Smooth muscle cell (in vitro differentiated cells): ENCODE data around the gene GMCL2. TPM values are rescaled to one million over a fixed set of nuclear protein-coding genes. Genes with fewer than 3 reads are reported as not detected.

ENCODE experiments used
- DNase-seq: peaks from one replicate; lab custom pipeline; 2025; ENCODE audit not compliant: unreplicated experiment; lab: John Stamatoyannopoulos, UW
- H2AFZ ChIP-seq: fragments of 200-600 bp; sonication (generic); 2 replicates; pipeline ENCODE4 v1.6.0; 2016; ENCODE audit warnings: antibody characterized with exemption, low read depth, mild to moderate bottlenecking
- H3F3A ChIP-seq: fragments of 200-600 bp; sonication (generic); 2 replicates; pipeline ENCODE4 v1.6.0; 2017; ENCODE audit warnings: antibody characterized with exemption, low read depth
- H3K27ac ChIP-seq: fragments of 200-600 bp; sonication (generic); 2 replicates; pipeline ENCODE4 v1.5.1; 2016; ENCODE audit warnings: low read depth, mild to moderate bottlenecking
- H3K27me3 ChIP-seq: fragments of 200-600 bp; sonication (generic); 2 replicates; pipeline ENCODE4 v1.6.1; 2016; ENCODE audit warnings: low read depth, mild to moderate bottlenecking
- H3K36me3 ChIP-seq: fragments of 200-600 bp; sonication (generic); 2 replicates; pipeline ENCODE4 v1.5.1; 2016; ENCODE audit warnings: low read depth
- H3K4me1 ChIP-seq: fragments of 200-600 bp; sonication (generic); 2 replicates; pipeline ENCODE4 v1.5.1; 2016; ENCODE audit warnings: low read depth
- H3K4me2 ChIP-seq: fragments of 200-600 bp; sonication (generic); 2 replicates; pipeline ENCODE4 v1.6.0; 2016; ENCODE audit warnings: mild to moderate bottlenecking
- H3K4me3 ChIP-seq: fragments of 200-600 bp; sonication (generic); 2 replicates; pipeline ENCODE4 v1.5.1; 2016; ENCODE audit warnings: mild to moderate bottlenecking
- H3K79me2 ChIP-seq: fragments of 200-600 bp; sonication (generic); 2 replicates; pipeline ENCODE4 v1.6.0; 2016; ENCODE audit warnings: low read depth, mild to moderate bottlenecking
- H3K9ac ChIP-seq: fragments of 200-600 bp; sonication (generic); 2 replicates; pipeline ENCODE4 v1.6.0; 2016; ENCODE audit warnings: low read depth
- H3K9me3 ChIP-seq: fragments of 200-600 bp; sonication (generic); replicated peaks from 2 replicates; pipeline ENCODE4 v1.5.1; 2016; ENCODE audit warnings: low read depth
- H4K20me1 ChIP-seq: fragments of 200-600 bp; sonication (generic); 2 replicates; pipeline ENCODE4 v1.6.0; 2016; ENCODE audit warnings: low read depth
- CTCF ChIP-seq: fragments of 200-600 bp; sonication (generic); IDR thresholded peaks from 2 replicates; pipeline ENCODE4 v1.5.1; 2017; ENCODE audit warnings: borderline replicate concordance, mild to moderate bottlenecking, antibody characterized with exemption; ENCODE audit not compliant: insufficient read depth, poor library complexity, severe bottlenecking
- WGBS: methylation state at CpG from one replicate; pipeline ENCODE4 v1.1.7; 2016; ENCODE audit warnings: low lambda C conversion rate; 5-methylcytosine and 5-hydroxymethylcytosine counted together
- polyA plus RNA-seq: library from polyadenylated mRNA; unstranded; fragments of >200 nt; fragmentation: Nextera tagmentation; extraction: Ambion mirVana; gene quantifications from 2 replicates; pipeline ENCODE4 v1.2.1, GENCODE V29; 2016
- total RNA-seq: library from RNA; depleted of rRNA; stranded (reverse); fragments of >200 nt; gene quantifications from 2 replicates; pipeline ENCODE4 v1.2.3, GENCODE V29; 2014

GMCL2 gene
- total and polyA plus RNA-seq, 2 experiments from 2014 or later, result 0.22 TPM; not detected in 1

- no peak overlapping the region for H2AFZ ChIP-seq
- H3K27me3 ChIP-seq, result no peaks in the 10 kb centered on the region
- no peaks in the 10 kb centered on the region for H3K4me1 ChIP-seq
- H3K27ac ChIP-seq, result no peak overlapping the region
- no peaks in the 10 kb centered on the region for H3K9me3 ChIP-seq
- 95% methylated on average over 5 of the region's 5 CpGs for WGBS
- H3K4me3 ChIP-seq, result no peak overlapping the region
- H3K4me2 ChIP-seq, result no peak overlapping the region
- DNase-seq, result no peak
- no peaks in the 10 kb centered on the region for H3K79me2 ChIP-seq
- TF ChIP-seq CTCF, result no peak
- peaks cover 6% of the 10 kb centered on the region for H3F3A ChIP-seq
- H3K9ac ChIP-seq, result no peak overlapping the region
- peaks cover 24% of the 10 kb centered on the region for H4K20me1 ChIP-seq
- H3K36me3 ChIP-seq, result no peaks in the 10 kb centered on the region
These were observed 36.1 kb upstream of the GMCL2 start for GRCh38 chr5:178223196-178223773.

- Histone ChIP-seq H3K4me1 (no peaks in the 10 kb centered on the region), H3F3A (peaks cover 8% of the 10 kb centered on the region), H4K20me1 (peaks cover 26% of the 10 kb centered on the region), H3K27me3 (no peaks in the 10 kb centered on the region), H3K27ac (no peak overlapping the region), H3K9me3 (no peaks in the 10 kb centered on the region), H3K9ac (no peak overlapping the region), H3K4me3 (no peak overlapping the region), H3K36me3 (no peaks in the 10 kb centered on the region), H3K79me2 (no peaks in the 10 kb centered on the region), H2AFZ (no peak overlapping the region), H3K4me2 (no peak overlapping the region)
- WGBS, result 97% methylated on average over 15 of the region's 15 CpGs
- DNase-seq, result no peak
- TF ChIP-seq CTCF, result no peak
These were observed 35.1 kb upstream of the GMCL2 start for GRCh38 chr5:178222292-178222691.

GRCh38 chr5:178221853-178222252 is 34.7 kb upstream of the GMCL2 start:
- TF ChIP-seq CTCF, result no peak
- no peaks in the 10 kb centered on the region for H3K36me3 ChIP-seq
- no peaks in the 10 kb centered on the region for H3K4me1 ChIP-seq
- peaks cover 29% of the 10 kb centered on the region for H4K20me1 ChIP-seq
- H3K27me3 ChIP-seq, result no peaks in the 10 kb centered on the region
- no peak overlapping the region for H2AFZ ChIP-seq
- no peak for DNase-seq
- H3K4me3 ChIP-seq, result no peak overlapping the region
- H3K9me3 ChIP-seq, result no peaks in the 10 kb centered on the region
- no peaks in the 10 kb centered on the region for H3K79me2 ChIP-seq
- H3F3A ChIP-seq, result peaks cover 8% of the 10 kb centered on the region
- no peak overlapping the region for H3K9ac ChIP-seq
- H3K4me2 ChIP-seq, result no peak overlapping the region
- WGBS, result 78% methylated on average over 5 of the region's 5 CpGs
- no peak overlapping the region for H3K27ac ChIP-seq

GRCh38 chr5:178221282-178221681 is 34.1 kb upstream of the GMCL2 start:
- peaks cover 8% of the 10 kb centered on the region for H3F3A ChIP-seq
- no peak for TF ChIP-seq CTCF
- WGBS, result 91% methylated on average over 3 of the region's 3 CpGs

More at GRCh38 chr5:178221282-178221681, 34.1 kb upstream of the GMCL2 start:
- Histone ChIP-seq H3K27ac (no peak overlapping the region), H3K9ac (no peak overlapping the region), H4K20me1 (peaks cover 35% of the 10 kb centered on the region), H3K27me3 (no peaks in the 10 kb centered on the region), H3K36me3 (no peaks in the 10 kb centered on the region), H3K4me2 (no peak overlapping the region), H3K4me1 (no peaks in the 10 kb centered on the region), H3K9me3 (no peaks in the 10 kb centered on the region), H3K4me3 (no peak overlapping the region), H3K79me2 (no peaks in the 10 kb centered on the region), H2AFZ (no peak overlapping the region)
- DNase-seq, result no peak
